ENCODE data around the gene ZDHHC11B.
"Not testable (repeated sequence)": the region's sequence is repeated elsewhere in the genome, so short reads cannot be mapped to it uniquely, and the experiment has no call there.

The ZDHHC11B gene, protein sequence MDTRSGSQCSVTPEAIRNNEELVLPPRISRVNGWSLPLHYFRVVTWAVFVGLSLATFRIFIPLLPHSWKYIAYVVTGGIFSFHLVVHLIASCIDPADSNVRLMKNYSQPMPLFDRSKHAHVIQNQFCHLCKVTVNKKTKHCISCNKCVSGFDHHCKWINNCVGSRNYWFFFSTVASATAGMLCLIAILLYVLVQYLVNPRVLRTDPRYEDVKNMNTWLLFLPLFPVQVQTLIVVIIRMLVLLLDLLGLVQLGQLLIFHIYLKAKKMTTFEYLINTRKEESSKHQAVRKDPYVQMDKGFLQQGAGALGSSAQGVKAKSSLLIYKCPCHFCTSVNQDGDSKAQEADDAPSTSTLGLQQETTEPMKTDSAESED

DNA sequence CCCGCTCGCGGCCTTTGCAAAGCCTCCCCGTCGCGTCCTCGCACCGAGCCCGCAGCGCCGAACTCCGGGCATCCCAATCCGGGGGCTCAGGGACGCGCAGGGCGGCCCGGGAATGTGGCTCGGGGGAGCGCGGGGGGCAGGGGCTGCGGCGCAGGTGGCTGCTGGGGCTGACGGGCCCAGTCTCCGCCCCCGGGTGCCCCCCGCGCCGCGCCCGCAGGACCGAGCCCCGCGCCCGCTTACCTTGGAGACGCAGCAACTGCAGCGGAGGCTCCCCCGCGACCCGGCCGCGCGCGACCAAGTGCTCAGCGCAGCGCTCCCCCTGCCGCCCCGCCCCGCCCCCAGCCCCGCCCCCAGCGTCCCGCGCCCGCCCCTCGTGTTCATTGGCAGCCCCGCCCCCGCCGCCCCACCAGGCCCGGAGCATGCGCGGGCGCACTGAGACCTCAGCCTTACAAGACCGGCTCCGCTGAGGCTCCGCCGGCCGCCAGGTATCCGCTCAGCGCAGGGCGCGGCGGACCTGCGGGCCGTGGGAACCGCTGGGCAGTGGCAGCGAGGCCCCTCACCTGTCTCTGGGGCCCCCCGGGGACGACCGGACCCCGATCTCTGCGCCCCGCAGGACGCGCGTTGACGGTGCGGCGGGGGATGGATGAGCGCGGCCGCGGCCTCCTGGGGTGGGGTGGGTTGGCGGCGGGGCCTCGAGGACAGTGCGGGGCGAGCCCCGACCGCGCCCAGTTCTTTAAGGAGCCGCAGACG lies at the start of gene ZDHHC11B:
TSS of gene ZDHHC11B (minus strand) at position 302 of the 750 bp plus-strand sequence. CDS start 17,810 bp downstream, outside the sequence.
- peak; percentile 81 for DNase-seq

DNA sequence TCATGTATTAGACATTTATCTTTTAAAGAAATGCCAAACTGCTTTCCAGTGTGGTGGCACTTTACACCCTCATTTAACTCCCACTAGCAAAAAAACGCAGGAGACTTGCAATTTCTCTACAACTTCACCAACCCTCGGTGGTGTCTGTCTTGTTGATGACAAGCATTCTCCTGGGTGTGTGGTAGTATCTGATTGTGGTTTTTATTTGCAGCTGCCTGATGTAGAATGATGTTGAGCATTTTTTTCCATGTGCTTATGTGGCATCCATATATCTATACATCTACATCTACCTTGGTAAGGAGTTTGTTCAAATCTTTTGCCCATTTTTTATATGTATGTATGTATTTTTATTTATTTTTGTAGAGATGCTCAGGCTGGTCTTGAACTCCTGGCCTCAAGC lies 49.5 kb upstream of the ZDHHC11B start:
- DNase-seq: not testable (repeated sequence)

DNA sequence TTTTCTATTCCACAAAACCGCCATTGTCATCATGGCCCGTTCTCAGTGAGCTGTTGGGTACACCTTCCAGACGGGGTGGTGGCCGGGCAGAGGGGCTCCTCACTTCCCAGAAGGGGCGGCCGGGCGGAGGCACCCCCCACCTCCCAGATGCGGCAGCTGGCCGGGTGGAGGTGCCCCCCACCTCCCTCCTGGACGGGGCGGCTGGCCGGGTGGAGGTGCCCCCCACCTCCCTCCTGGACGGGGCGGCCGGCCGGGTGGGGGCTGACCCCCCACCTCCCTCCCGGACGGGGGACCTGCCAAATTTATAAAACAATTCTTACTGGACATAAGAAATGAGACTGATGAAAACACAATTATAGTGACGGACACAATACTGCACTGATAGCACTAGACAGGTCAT lies 43.7 kb upstream of the ZDHHC11B start:
- not testable (repeated sequence) for DNase-seq

DNA sequence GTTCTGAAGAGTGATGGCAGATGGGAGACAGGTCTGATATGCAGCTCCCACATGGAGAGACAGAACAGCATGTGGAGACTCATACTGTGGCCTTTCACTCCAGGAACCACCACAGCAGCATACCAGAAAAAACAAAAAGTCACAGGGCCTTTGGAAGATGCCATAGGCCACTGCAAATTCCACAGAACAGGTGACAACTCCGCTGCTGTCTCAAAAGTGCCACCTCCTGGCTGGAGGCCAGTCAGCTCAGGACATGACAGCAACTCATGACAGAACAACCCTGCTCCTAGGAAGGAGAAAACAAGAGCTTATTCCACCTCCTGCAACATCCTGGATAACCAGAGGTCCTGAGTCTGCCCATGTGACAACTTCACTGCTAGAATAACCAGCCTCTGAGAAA lies 41.0 kb upstream of the ZDHHC11B start:
- not testable (repeated sequence) for DNase-seq

DNA sequence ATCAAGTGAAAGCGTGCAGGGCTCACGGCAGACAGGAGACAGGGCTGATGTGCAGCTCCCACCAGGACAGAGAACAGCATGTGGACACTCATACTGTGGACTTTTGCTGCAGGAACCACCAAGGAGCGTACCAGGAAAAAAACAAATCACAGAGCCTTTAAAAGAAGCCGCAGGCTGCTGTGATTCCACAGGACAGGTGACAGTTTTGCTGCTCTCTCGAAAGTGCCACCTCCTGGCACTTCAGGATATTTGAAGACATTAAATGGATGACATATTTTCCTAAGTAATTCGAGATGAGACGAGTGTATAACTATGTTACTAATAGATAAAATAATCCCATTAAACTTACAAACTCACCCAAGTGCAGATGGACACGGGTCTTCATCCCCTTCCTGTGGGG lies 37.0 kb upstream of the ZDHHC11B start:
- DNase-seq: no peak

DNA sequence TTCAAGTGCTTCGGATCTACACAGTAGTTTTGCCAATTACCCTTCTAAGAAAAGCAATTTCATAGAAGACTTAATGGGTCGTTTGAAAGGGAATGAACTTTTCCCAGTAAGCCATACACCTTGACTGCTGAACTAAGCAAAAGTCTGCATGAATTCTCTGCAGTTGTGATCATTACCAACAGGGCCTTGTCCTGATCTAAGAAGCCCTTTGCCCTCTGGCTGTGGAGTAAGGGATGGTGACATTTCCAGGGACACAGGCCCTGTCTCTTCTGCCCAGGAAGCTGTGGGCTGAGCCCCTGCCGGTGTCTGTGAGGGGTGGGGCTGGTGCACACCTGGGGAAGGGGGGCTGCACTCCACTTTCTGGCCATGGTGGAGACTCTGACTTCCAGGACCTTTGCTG lies 35.7 kb upstream of the ZDHHC11B start:
- DNase-seq: no peak

DNA sequence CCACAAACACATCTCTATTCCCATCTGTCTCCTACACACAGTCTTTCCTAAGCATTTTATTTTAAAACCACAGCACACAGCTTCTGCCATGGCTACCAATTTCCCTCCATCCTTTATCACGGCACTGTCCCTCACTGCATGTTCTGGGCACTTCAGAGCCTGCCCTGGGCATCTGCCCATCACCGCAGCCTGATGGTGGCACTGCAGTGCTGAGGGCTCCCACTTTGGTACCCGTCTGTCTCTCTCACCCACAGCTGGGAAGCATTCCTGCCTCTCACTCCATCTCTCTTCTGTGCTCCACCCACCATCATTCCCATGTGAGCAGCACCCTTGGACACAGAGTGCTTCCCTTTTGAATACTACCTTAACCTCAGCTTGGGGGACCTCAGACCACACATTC lies 34.5 kb upstream of the ZDHHC11B start:
- no peak for DNase-seq

DNA sequence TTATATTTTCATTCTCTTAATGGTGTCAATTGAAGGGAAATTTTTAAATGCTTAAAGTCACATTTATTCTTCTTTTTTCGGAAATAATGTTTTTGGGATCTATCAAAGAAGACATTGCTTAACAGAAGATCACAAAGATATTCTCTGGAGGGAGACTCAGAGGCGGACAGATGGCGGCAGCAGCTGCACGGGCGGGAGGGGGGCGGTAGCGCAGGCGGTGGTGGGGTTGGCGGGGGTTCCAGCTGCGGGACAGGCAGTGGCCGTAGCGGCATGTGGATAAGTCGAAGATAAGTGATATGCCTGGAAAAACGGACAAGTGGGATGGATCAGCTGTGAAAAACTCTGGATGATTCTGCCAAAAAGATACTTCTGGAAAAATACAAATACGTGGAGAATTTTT lies 31.6 kb upstream of the ZDHHC11B start:
- no peak for DNase-seq

DNA sequence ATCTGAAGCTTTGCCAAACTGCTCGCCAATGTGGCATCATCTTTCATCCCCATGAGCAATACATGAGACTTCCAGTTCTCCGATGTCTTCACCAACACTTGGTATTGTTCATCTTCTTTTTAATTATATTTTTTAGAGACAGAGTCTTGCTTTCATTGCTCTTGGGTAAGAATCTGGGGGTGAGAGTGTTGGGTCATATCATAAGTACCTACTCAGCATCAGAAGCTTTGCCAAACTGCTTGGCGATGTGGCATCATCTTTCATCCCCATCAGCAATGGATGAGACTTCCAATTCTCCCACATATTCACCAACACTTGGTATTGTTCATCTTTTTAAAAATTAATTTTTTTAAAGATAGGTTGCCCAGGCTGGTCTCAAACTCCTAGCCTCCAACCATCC lies 30.9 kb upstream of the ZDHHC11B start:
- DNase-seq: no peak

DNA sequence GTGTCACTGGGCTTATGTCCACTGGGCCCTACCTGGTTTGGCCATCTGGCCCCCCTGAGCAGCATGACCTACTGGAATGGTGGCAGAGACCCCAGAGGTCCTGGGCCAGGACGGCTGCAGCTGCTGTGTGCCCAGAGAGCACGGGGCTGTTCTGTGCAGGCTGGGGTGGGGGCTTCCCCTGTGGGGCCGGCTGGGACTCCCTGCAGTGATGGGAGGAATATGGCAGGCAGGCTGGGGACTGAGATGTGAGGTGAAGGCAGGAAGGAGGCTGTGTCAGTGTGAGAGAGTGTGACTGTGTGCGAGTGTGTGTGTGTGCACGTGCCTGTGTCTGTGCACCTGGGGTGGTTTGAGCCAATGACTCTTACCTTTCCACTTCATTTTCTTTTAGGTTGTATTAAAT lies 29.0 kb upstream of the ZDHHC11B start:
- DNase-seq: not testable (repeated sequence)

DNA sequence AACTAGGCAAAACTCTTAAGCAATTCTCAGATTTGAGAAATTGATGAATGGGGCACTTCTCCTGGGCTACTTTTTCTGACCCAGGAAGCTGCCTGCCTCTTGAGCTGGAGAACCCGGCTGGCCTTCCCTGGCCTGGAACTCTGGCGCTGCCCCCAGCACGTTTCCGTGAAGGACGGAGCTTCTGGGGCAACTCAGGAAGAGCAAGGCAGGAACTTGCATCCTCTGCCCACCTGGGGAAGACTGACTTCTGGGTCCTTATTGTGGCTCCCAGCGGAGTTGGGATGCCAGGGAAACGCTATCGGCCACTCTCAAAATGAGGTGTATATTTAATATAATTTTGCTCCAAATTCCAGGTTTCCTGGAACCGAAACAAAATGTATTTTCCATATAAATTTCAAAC lies 26.9 kb upstream of the ZDHHC11B start:
- DNase-seq: not testable (repeated sequence)

DNA sequence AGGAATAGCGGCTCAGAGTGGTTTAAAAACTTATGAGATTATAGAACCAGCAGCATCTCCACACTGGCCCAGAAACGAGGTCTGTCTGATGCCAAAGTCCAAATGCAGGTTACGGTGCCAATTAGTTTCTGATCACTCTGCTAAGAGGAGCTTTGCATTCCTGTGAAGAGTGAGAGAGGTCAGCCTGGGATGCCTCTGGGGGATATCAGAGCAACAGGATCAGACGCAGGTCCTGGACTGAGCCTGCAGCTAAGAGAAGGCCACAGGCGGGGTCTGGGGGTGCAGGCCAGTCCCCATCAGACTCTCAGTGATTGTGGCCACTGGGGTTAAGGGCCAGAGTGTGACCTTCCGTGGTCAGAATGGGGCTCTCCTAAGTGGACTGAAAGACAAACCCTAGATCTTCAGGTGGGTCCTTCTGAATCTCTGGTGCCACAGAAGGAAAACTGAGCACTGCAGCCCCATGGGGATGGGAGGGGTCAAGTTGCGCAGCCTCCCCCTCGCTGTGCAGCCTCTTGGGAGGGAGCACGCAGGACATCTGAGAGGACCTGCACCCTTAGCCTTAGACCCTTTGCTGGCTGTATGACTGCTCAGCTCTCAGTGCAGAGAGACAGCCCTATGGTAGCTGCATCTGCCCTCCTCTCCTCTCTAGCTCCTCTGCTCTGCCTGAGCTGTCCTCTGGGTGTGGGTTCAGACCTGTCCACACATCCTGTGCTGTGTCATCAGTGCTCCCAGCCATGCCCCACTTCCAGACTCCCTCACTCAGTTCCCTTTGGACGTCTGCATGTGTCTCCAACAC lies 23.4 kb upstream of the ZDHHC11B start:
- DNase-seq: not testable (repeated sequence)

DNA sequence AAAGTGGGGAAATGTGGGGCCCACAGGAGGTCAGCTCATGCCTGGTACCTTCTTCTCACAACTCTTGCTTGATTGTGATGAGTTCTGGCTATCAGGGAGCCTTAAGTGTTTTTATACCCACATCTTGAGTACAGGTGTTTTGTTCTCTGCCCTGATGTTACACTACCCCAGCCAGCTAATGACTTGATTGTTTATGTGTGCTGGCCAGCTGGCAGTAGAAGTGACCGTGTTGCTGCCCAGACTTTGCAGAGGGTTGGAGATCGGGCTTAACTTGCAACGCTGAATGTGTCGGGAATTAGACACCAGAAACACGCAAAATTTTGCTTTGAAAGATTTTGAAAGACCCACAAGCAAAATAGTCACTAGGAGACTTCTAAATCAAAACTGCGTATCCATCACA lies 16.9 kb upstream of the ZDHHC11B start:
- DNase-seq: no peak

DNA sequence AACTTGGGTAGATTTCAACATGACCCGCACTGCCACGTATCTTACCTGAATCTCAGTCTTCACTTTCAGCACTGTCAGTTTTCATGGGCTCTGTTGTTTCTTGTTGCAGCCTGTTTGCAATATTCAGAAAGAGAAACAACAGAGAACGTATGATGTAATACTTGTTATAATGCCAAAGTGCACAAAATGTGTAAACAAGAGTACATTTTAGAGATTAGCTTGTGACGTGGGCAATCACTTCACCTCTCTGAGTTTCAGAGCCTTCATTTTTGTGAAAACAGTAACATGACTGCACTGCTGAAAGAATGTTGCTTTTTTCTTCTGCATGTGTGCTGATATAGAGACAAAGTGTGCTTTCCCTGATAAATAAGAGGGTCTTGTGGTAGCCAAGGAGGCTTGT lies 16.5 kb upstream of the ZDHHC11B start:
- DNase-seq: not testable (repeated sequence)

DNA sequence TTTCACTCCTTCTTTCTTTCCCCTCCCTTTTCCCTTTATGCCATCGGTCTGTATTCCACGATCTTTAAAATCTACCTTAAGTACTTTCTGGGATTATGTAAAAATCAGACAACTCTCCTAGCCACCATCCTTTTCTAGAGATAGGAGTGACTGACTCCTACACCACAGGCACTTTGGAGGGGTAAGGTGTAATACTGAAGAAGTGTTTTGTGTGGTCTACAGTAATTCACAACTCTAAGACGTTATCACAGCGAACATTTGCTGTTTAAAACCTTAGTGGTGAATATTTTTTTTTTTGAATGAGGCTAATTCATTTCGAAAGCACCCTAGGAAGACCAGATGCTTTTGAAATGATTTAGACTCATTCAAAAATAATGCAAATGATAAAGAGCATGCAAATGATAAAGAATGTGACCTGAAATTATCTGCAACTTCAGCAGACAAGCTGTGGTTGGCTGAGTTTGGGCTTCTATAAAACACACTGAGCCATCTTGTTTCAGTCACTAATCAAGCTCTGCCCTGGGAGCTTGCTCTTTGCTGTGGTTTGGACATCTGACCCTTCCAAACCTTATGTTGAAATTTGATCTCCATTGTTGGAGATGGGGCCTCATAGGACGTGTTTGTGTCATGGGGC lies 14.1 kb upstream of the ZDHHC11B start:
- DNase-seq: not testable (repeated sequence)

DNA sequence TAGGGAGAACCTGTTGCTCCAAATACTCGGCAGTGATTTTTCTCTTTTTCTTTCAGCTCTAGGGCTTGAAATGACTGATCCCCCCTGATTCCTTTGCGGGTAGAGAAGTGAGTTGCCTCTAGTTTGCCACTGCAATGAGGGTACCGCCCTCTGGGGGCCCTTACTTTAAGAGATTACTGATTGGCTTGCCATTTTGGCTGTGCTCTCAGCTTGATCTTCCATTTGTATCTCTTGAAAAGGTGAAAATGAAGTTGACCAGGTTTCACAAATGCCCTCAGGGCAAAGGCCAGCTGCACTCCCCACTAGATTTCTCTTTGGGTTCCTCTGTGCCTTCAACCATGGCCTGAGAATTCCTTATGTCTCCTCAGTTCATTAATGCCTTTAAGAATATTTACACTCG lies 13.5 kb upstream of the ZDHHC11B start:
- not testable (repeated sequence) for DNase-seq

DNA sequence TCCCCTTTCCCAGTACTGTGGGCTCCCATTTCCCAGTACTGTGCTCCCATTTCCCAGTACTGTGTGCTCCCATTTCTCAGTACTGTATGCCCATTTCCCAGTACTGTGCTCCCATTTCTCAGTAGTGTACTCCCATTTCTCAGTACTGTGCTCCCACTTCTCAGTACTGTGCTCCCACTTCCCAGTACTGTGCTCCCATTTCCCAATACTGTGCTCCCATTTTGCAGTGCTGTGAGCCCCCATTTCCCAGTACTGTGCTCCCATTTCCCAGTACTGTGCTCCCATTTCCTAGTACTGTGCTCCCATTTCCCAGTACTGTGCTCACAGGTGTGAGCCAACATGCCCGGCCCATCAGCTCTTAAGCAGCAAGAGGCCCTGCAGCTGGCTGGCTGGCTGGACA lies 11.3 kb upstream of the ZDHHC11B start:
- not testable (repeated sequence) for DNase-seq

DNA sequence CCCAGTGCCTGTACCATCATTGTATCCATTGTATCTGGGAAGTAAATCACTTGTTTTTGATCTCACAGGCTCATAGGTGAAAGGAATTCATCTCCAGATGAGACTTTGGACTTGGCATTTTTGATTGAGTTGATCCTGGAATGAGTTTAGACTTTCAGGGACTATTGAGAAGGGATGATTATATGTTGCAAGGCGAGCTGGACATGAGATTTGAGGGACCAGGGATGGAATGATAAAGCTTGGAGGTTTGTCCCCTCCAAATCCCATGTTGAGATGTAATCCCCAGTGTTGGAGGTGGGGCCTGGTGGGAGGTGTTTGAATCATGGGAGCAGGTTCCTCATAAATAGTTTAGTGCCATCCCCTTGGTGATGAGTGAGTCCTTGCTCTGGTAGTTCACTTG lies 10.4 kb upstream of the ZDHHC11B start:
- DNase-seq: not testable (repeated sequence)

DNA sequence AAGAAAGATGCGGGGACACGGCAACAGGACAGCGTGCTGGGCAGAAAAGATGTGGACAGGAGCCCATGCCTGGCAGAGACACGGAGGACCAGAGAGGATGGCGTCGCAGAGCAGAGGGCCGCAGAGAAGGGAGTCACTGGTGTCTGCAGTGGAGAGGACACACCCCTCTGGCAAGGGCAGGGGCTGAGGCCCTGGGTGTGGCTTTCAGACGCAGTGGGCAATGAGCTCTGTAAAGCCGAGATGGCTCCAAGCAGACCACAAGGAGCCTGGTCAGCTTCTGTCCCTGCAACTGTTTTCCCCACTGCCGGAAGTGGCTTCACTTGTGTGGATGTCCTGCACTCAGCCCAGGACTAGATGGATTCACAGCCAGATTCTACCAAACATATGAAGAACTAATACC lies 4.2 kb upstream of the ZDHHC11B start:
- DNase-seq: not testable (repeated sequence)

DNA sequence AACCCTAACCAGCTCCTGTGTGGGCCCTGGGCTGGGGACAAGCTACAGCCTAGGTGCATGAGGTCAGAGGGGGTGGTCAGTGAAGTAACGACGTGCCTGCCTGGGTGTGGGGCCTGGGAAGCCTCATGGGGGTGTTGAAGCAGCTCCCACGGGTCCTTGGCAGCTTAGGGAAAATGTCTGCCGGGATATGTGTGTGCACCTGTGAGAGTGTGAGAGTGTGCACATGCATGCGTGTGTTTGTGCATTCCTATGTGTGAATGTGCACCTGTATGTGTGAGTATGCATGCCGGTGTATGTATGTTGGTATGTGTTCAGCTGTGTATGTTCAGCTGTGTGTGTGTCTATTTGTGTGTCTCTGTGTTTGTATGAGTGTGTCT lies 3.3 kb upstream of the ZDHHC11B start:
- not testable (repeated sequence) for DNase-seq

DNA sequence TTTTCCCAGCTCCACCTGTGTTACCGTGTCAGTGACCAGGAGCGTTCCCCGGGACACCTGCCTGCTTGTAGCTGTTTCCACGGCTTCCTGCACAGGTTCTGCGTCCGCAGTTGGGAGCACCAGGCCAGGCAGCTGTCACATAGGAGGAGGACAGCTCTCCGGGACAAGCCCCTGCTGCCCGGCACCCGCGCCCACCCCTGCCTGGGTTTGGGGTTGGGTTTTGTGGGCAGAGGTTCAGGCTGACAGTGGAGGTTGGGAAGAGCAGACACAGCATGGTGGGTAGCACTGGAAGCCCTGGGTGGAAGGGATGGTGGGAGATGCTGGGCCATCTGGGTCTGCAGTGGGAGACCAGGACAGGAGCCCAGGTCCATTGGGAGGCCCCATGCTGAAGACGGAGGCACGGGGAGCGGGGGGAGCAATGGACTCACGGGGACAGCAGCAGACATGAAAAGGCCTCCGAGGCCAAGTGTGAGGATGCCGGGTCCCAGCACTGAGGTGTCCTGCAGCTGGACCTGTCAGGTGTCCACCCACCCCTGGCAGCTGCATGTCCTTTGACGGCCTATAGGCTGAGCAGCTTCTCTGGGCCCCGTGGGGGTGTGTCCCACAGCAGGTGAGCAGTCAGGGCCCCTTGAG lies 2.8 kb upstream of the ZDHHC11B start:
- not testable (repeated sequence) for DNase-seq

DNA sequence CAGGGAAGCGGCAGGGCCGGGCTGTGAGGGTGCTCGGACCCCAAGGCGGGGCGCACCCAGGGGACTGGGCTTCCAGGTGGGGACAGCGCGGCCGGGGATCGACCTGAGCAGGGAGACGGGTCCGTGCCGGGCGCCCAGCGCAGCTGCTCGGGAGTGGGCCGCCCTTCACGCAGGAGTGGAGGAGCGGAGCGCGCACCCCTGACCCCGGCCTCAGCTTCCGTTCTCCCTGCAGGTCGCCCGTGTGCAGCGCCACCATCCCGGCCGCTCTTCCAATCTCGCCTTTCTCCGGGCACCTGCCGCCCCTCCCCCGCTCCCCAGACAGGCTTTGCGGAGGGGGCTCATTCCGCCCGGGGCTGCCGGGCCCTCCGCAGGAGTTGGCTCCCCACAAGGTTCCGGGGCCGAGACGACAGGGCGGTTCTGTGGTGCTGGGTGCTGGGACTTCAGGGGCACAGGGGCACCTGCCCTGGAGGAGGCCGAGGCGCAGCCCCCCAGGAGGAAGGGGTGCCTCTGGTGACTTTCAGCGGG lies 714 bp upstream of the ZDHHC11B start:
- DNase-seq: not testable (repeated sequence)

Measured in NCI-H1436 (cell line).